Measurements from ENCODE around the gene MRPL24. TPM values are rescaled to one million over a fixed set of nuclear protein-coding genes. Genes with fewer than 3 reads are reported as not detected.

The MRPL24 gene
- total and polyA plus RNA-seq, 2 of the 4 experiments (the other 2 are of a cell fraction), result 68.8 to 99.5 TPM

GRCh38 chr1:156773607-156774006 is 32.7 kb upstream of the MRPL24 start:
- dilution Hi-C loops (cut with HindIII; ENCODE audit: low sequenced_read_pairs, unreplicated experiment), result no loop called here
- H3K79me1 ChIP-seq (ENCODE audit: low read depth in 1 of 2, low read length in 2 of 2), result peaks cover 12 to 75% of the 10 kb centered on the region in 2 experiments
- H3K9me1 ChIP-seq (ENCODE audit: insufficient read depth, low read length), result peaks cover 13% of the 10 kb centered on the region
- H2BK20ac ChIP-seq (ENCODE audit: low read depth, low read length), result no peak overlapping the region
- peaks cover 79% of the 10 kb centered on the region for H4K20me1 ChIP-seq (ENCODE audit: insufficient read depth, low read length)
- DNase-seq, result no peak
- H2BK5ac ChIP-seq (ENCODE audit: low read depth, low read length, poor library complexity, severe bottlenecking), result no peak overlapping the region
- H4K5ac ChIP-seq (ENCODE audit: low read depth, low read length), result no peak overlapping the region
- no peak overlapping the region for H3K4me2 ChIP-seq (ENCODE audit: low read depth, low read length)
- in situ Hi-C loops (cut with MboI; ENCODE audit: low sequenced_read_pairs), result no loop called here
- H2AK5ac ChIP-seq (ENCODE audit: low read depth, low read length), result no peak overlapping the region
- no peak overlapping the region for H3K27ac ChIP-seq (ENCODE audit: insufficient read depth, low read length)
- intact Hi-C loops (cut with micrococcal nuclease), result no loop called here
- no peak overlapping the region for H2BK15ac ChIP-seq (ENCODE audit: low read depth, low read length)
- no peak overlapping the region for H3K4me3 ChIP-seq (ENCODE audit: insufficient read depth, low read depth, low read length)
- TF ChIP-seq POLR2A (IDR thresholded peaks at IDR 0.05; ENCODE audit: low read depth, low read length), result no peak
- no peak for TF ChIP-seq RCOR1 (IDR thresholded peaks at IDR 0.05; ENCODE audit: insufficient replicate concordance, low read length)
- no peak for TF ChIP-seq CTCF (conservative IDR thresholded peaks at IDR 0.05; ENCODE audit: low read depth, low read length)
- no peak for TF ChIP-seq RFX5 (IDR thresholded peaks at IDR 0.05; ENCODE audit: low read depth, low read length)
- H3K4me1 ChIP-seq (ENCODE audit: control insufficient read depth, insufficient read depth, low read length), result peaks cover 3% of the 10 kb centered on the region
- H3K18ac ChIP-seq (ENCODE audit: low read depth, low read length), result no peak overlapping the region
- H3K27me3 ChIP-seq (ENCODE audit: control insufficient read depth, insufficient read depth, low read length), result no peaks in the 10 kb centered on the region
- H3K14ac ChIP-seq (replicated peaks; ENCODE audit: low read depth, low read length), result no peak overlapping the region
- no peak overlapping the region for H3K9ac ChIP-seq (ENCODE audit: low read depth, low read length)
- BruUV-seq (replicated peaks), result no TSS peak
- peaks cover 2% of the 10 kb centered on the region; the same call in 1 of the 2 replicates for H3K36me3 ChIP-seq (ENCODE audit: control insufficient read depth, insufficient read depth, low read length)
- no peak for ATAC-seq (ENCODE audit: low read depth)
- no peak overlapping the region for H3K4ac ChIP-seq (ENCODE audit: low read depth, low read length)
- no peaks in the 10 kb centered on the region for H3K9me3 ChIP-seq (ENCODE audit: control insufficient read depth, insufficient read depth, low read length)
- H4K8ac ChIP-seq (ENCODE audit: low read depth in 2 of 2, low read length in 2 of 2), result no peak overlapping the region
- POLR2A ChIA-PET (ENCODE audit: unreplicated experiment), result no interaction called here
- H4K91ac ChIP-seq (ENCODE audit: insufficient read depth, low read depth, low read length), result no peak overlapping the region
- no CpG with 5 or more reads among the region's 3 CpGs for WGBS, 2 experiments (ENCODE audit: extremely low coverage in 2 of 2, insufficient read length in 1 of 2)
- no peak overlapping the region for H2BK120ac ChIP-seq (ENCODE audit: low read depth, low read length)
- H3K56ac ChIP-seq (ENCODE audit: extremely low read depth, insufficient read depth, low read length), result no peak overlapping the region
- H3K23ac ChIP-seq (ENCODE audit: low read depth, low read length), result no peak overlapping the region; the same call in 1 of the 2 replicates
- no peak overlapping the region for H2AK9ac ChIP-seq (replicated peaks; ENCODE audit: low read depth, low read length, poor library complexity)
- no peak overlapping the region for H2AFZ ChIP-seq (replicated peaks; ENCODE audit: low read length, poor library complexity)
- CTCF ChIA-PET, result interaction anchor here (2.1 kb wide), 1 partner anchor 8 kb away, joined by 6 read pairs; no protein-coding TSS in a partner anchor

Data from IMR-90 (cell line).